GM18499 (cell line): ENCODE measurements around the gene GJA1.
"Not testable (repeated sequence)": the region's sequence is repeated elsewhere in the genome, so short reads cannot be mapped to it uniquely, and the experiment has no call there.

Experiments
- ATAC-seq: cut with Tn5 transposase; IDR thresholded peaks from one replicate; pipeline ENCODE4 v1.9.1; 2021; ENCODE audit warnings: moderate number of reproducible peaks; ENCODE audit not compliant: insufficient read depth, unreplicated experiment

GJA1 gene

GRCh38 chr6:121435444-121436069, at the start of gene GJA1:
TSS of gene GJA1 (plus strand) at chr6:121435646. CDS start at chr6:121446848, 11,202 bp downstream.
- no peak for ATAC-seq

- ATAC-seq: not testable (repeated sequence)
Measured at GRCh38 chr6:121386551-121386950, 48.9 kb upstream of the GJA1 start.

DNA sequence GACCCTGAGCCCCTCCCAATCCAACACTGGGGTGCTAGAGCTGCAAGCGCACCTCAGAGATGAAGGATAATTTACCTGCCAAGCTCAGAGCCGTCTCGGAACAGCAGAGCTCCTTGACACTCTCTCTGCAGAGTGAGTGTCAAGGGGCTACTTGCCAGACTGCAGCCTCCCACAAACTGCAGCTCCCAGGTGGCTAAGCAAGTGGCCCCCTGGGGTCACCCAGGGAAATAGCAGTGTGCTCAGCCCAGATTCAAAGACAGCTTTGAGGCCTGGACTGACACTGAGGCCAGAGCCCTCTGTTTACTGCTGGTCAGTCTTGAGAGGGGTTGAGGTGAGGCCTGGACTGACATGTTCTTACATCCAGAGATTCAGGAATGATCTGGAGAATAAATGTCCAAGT, 46.0 kb upstream of the GJA1 start:
- no peak for ATAC-seq

- no peak for ATAC-seq
Measured at GRCh38 chr6:121393731-121394505, 41.5 kb upstream of the GJA1 start.

GRCh38 chr6:121395736-121396135, 39.7 kb upstream of the GJA1 start:
- no peak for ATAC-seq

DNA sequence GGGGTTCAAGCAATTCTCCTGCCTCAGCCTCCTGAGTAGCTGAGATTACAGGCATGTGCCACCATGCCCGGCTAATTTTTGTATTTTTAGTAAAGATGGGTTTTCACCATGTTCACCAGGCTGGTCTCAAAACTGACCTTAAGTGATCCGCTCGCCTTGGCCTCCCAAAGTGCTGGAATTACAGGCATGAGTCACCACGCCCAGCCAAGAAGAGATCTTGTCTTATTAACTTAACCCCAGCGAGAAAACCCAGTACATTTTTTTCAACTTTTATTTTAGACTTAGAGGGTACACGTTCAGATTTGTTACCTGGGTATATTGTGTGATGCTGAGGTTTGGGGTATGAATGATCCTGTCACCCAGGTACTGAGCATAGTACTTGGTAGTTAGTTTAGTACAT, 38.3 kb upstream of the GJA1 start:
- ATAC-seq: not testable (repeated sequence)

DNA sequence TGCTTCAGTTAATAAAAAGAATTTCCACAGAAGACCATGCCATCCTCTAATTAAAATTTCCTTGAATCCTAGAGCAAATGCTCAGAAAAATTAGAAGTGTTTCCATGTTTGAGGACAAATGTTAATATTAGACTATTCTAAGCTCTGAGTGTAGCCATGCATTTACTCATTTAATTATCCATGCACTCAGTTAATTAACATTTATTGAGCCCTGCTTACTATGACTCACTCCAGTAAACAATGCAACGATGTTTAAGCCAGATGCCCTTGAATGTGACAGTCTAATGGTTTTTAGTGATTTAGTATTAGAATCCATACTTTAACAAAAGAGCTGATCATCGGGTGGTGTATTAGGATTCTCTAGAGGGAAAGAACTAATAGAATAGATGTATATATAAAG, 37.3 kb upstream of the GJA1 start:
- ATAC-seq: no peak

GRCh38 chr6:121399966-121400365, 35.5 kb upstream of the GJA1 start:
- ATAC-seq: no peak

DNA sequence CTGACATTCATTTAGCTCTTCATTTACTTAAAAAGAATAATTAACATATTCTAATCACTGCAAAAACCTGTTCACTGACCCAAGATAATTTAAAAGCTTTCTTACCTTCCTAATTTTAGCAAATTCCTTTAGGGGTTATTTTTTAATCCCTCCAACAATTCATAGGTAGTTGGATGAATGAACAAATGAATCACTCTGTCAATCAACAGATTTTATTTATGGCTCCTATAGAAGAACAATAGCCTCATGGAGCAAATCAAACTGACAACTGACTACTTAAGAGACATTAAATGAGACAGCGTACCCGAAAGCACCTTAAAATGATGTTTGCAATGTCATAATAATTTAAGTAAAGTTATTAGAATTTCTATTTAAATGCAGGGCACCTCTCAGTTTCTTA, 31.5 kb upstream of the GJA1 start:
- no peak for ATAC-seq

DNA sequence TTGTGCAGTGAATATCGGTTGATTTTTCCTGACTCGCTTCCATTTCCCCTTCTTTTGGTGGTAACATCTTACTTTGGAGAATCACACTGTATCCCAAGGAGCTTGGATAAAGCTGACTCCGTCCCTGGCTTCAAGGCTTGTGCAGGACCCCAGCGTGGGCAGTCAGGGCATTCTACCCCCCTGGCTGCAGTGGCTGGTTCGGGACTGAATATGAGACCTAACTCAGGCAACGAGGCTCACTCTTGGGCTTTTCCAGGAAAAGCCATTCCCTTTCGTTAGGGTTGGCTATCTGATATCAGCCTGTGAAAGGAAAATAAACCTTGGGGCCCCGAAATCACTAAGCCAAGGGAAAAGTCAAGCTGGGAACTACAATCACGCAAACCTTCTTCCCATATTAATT, 30.1 kb upstream of the GJA1 start:
- ATAC-seq: no peak

GRCh38 chr6:121408321-121408720, 27.1 kb upstream of the GJA1 start:
- ATAC-seq: no peak

DNA sequence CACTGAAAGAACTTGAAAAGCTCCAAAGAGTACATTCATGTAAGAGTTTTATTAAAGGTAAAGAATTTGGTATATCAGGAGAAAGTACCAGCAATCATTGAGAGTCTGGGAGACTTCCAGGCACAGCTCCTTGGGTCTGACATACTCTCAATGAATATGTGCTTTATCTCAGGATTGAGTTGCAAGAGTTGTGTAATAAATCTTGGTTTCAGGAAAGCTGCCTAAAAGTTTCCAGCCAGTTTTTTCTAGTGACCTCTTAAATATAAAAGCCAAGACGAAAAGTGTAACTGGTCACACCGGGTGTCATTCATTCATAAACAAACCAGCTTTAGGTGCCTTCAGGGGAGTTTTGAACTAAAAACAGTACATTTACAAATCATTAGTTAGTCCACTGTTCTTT, 21.6 kb upstream of the GJA1 start:
- no peak for ATAC-seq

GRCh38 chr6:121418346-121418745, 17.1 kb upstream of the GJA1 start:
- ATAC-seq: no peak

- ATAC-seq: no peak
Measured at GRCh38 chr6:121426686-121427085, 8.8 kb upstream of the GJA1 start.

DNA sequence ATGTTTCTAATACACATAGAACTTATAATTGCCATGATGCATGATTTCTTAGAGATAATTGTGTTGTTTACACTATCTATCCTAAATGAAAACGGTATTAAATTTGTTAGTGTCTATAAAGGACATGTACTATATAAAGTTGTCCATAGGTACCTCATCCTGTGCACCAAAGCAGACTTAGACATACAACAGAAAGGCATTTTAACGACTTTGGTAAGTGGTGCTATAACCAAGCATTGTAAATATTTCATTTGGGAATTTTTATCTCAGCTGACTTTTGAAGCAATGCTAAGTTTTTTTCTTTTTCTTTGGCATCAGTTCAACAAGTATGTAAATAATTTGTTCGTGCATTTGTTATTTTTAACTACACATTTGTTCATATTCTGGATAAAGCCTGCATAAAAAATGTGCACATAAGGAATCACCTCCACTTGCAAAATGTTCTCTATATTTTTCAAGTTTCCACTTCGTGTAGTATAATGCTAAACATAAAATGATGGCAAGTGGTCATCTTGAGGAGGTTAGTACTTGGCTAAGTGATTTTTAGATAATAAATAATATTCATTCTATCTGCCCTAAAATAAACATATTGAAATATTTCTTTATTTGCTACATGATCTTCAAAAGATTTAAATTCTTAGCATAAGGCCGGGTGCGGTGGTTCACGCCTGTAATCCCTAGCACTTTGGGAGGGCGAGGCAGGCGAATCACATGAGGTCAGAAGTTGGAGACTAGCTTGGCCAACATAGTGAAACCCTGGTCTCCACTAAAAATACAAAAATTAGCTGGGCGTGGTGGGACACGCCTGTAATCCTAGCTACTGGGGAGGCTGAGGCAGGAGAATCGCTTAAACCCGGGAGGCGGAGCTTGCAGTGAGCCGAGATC, 6.3 kb upstream of the GJA1 start:
- no peak for ATAC-seq

DNA sequence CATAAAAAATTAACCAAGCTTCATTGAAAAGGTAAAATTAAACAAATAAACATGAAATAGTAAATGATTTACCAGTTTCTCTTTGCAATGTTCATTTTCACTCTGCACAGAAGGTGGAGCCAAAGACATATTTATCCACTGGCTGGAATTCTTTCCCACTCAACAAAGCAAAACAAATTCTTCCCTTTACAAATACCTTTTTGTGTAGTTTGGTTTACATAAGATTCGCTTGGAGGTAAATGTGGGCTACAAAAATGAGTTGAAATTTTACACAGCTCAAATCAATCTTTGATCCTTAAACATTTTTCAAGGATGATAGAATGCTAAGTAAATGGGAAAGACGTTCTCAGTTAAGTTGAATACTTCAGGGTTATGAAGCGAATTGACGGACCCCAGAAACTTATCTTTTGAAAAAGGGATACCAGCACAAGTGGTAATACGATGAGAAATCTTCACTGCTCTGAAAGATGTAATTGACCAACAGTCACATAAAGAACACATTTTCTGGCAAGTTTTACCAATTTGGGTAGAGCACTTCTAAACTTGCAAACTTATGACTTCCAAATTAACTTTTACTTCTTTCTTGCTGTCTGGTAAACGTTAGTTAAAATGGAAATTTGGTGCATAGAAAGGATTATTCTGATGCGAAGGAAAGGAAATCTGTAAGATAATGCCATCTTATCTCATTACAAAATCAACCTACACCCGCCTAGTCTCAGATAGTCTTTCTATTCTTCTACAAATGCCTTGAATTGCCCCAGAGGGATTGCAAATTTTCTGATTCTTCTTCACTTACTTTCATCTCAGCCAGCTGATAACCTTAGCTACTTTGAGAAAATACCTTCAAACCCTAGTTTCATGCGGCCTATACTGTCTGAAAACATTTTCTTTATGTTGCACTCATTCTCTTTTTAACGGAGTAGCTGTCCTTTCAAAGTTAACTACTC, 4.7 kb upstream of the GJA1 start:
- ATAC-seq: no peak

GRCh38 chr6:121431776-121432175, 3.7 kb upstream of the GJA1 start:
- ATAC-seq: not testable (repeated sequence)

GRCh38 chr6:121434037-121434770, 1.2 kb upstream of the GJA1 start:
- no peak for ATAC-seq

- ATAC-seq: no peak
Measured at GRCh38 chr6:121436274-121436857, 920 bp downstream of the GJA1 start.
